WTC11 (cell line): ENCODE results near the gene KIF27.
"Not testable (repeated sequence)": the region's sequence is repeated elsewhere in the genome, so short reads cannot be mapped to it uniquely, and the experiment has no call there.

Source experiments
- NFYB ChIP-seq: sonication (generic); formaldehyde crosslinking; conservative IDR thresholded peaks from 2 replicates; pipeline ENCODE4 v1.8.0; 2022; ENCODE audit warnings: low read depth, missing genetic modification reagents
- NR2C2 ChIP-seq: sonication (generic); formaldehyde crosslinking; IDR thresholded peaks from 2 replicates; pipeline ENCODE4 v1.8.0; 2022; ENCODE audit warnings: mild to moderate bottlenecking, missing genetic modification reagents
- SP1 ChIP-seq: sonication (generic); formaldehyde crosslinking; conservative IDR thresholded peaks from 2 replicates; pipeline ENCODE4 v1.8.1; 2022; ENCODE audit warnings: missing genetic modification reagents
- TEAD1 ChIP-seq: sonication (generic); formaldehyde crosslinking; IDR thresholded peaks from 2 replicates; pipeline ENCODE4 v1.8.0; 2022; ENCODE audit warnings: mild to moderate bottlenecking, missing genetic modification reagents
- ZNF138 ChIP-seq: sonication (generic); formaldehyde crosslinking; conservative IDR thresholded peaks from 2 replicates; pipeline ENCODE4 v1.8.1; 2022; ENCODE audit warnings: mild to moderate bottlenecking, moderate library complexity, missing genetic modification reagents
- ZNF396 ChIP-seq: fragments of 250-450 bp; sonication (Bioruptor Pico); IDR thresholded peaks from 2 replicates; pipeline ENCODE4 v1.8.0; 2021; ENCODE audit warnings: mild to moderate bottlenecking, moderate library complexity, borderline replicate concordance
- TF ChIP-seq, protein P1 (sequence below): fragments of 200-600 bp; IDR thresholded peaks from 2 replicates; pipeline ENCODE4 v1.8.0; 2022; ENCODE audit warnings: antibody characterized with exemption
- TF ChIP-seq, protein P2 (sequence below): sonication (generic); formaldehyde crosslinking; IDR thresholded peaks from 2 replicates; pipeline ENCODE4 v1.8.0; 2022; ENCODE audit warnings: mild to moderate bottlenecking, missing genetic modification reagents
- TF ChIP-seq, protein P3 (sequence below): sonication (generic); formaldehyde crosslinking; IDR thresholded peaks from 2 replicates; pipeline ENCODE4 v1.8.1; 2022; ENCODE audit warnings: low read depth, missing genetic modification reagents, borderline replicate concordance

DNA sequence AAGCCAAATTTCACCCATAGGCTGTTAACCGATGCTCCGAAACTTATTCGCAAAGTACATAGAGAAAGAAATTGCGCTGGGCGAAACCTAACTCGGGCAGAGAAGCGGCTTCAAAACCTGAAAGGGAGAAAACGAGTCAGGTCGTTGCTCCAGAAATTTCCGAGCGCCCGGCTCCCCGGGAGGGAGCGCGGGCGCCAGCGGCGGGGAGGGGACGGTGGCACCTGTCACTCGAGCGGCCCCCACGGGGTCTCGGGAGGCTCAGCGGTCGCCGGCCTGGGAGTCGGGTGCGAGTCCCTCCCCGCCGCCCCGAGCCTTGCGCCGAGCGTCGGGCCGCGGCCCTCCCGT, 104.2 kb downstream of the KIF27 start:
- TF ChIP-seq, protein P1, sequence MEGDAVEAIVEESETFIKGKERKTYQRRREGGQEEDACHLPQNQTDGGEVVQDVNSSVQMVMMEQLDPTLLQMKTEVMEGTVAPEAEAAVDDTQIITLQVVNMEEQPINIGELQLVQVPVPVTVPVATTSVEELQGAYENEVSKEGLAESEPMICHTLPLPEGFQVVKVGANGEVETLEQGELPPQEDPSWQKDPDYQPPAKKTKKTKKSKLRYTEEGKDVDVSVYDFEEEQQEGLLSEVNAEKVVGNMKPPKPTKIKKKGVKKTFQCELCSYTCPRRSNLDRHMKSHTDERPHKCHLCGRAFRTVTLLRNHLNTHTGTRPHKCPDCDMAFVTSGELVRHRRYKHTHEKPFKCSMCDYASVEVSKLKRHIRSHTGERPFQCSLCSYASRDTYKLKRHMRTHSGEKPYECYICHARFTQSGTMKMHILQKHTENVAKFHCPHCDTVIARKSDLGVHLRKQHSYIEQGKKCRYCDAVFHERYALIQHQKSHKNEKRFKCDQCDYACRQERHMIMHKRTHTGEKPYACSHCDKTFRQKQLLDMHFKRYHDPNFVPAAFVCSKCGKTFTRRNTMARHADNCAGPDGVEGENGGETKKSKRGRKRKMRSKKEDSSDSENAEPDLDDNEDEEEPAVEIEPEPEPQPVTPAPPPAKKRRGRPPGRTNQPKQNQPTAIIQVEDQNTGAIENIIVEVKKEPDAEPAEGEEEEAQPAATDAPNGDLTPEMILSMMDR = not testable (repeated sequence)
- not testable (repeated sequence) for TF ChIP-seq ZNF396, TEAD1, ZNF138, SP1, NR2C2, NFYB (CRISPR knock-in tag)
- TF ChIP-seq, protein P2, sequence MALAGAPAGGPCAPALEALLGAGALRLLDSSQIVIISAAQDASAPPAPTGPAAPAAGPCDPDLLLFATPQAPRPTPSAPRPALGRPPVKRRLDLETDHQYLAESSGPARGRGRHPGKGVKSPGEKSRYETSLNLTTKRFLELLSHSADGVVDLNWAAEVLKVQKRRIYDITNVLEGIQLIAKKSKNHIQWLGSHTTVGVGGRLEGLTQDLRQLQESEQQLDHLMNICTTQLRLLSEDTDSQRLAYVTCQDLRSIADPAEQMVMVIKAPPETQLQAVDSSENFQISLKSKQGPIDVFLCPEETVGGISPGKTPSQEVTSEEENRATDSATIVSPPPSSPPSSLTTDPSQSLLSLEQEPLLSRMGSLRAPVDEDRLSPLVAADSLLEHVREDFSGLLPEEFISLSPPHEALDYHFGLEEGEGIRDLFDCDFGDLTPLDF (CRISPR knock-in tag) = not testable (repeated sequence)
- TF ChIP-seq, protein P3, sequence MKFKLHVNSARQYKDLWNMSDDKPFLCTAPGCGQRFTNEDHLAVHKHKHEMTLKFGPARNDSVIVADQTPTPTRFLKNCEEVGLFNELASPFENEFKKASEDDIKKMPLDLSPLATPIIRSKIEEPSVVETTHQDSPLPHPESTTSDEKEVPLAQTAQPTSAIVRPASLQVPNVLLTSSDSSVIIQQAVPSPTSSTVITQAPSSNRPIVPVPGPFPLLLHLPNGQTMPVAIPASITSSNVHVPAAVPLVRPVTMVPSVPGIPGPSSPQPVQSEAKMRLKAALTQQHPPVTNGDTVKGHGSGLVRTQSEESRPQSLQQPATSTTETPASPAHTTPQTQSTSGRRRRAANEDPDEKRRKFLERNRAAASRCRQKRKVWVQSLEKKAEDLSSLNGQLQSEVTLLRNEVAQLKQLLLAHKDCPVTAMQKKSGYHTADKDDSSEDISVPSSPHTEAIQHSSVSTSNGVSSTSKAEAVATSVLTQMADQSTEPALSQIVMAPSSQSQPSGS = not testable (repeated sequence)
